MM.1S (cell line): ENCODE results near the gene RBFOX2.
"Not testable (repeated sequence)": the region's sequence is repeated elsewhere in the genome, so short reads cannot be mapped to it uniquely, and the experiment has no call there.

ENCODE experiments used
- DNase-seq: peaks from one replicate; pipeline ENCODE4 v3.0.0-alpha.2; 2015
- H2AFZ ChIP-seq: fragments of 300-600 bp; sonication (generic); 2 replicates; pipeline ENCODE4 v1.6.0; 2016; ENCODE audit warnings: antibody characterized with exemption, low read length
- H3F3A ChIP-seq: fragments of 300-600 bp; sonication (generic); 2 replicates; pipeline ENCODE4 v1.6.1; 2016; ENCODE audit warnings: mild to moderate bottlenecking, antibody characterized with exemption, low read length, moderate library complexity, mixed read lengths; ENCODE audit not compliant: insufficient read depth
- H3K27ac ChIP-seq: fragments of 300-600 bp; sonication (generic); 2 replicates; pipeline ENCODE4 v1.5.1; 2016; ENCODE audit warnings: mild to moderate bottlenecking, low read length
- H3K27me3 ChIP-seq: fragments of 300-600 bp; sonication (generic); replicated peaks from 2 replicates; pipeline ENCODE4 v1.6.0; 2016; ENCODE audit warnings: low read length; ENCODE audit not compliant: insufficient read depth
- H3K36me3 ChIP-seq: fragments of 300-600 bp; sonication (generic); replicated peaks from 2 replicates; pipeline ENCODE4 v1.6.1; 2016; ENCODE audit warnings: mild to moderate bottlenecking, low read length, mixed read lengths; ENCODE audit not compliant: insufficient read depth
- H3K4me1 ChIP-seq: fragments of 300-600 bp; sonication (generic); 2 replicates; pipeline ENCODE4 v1.6.1; 2016; ENCODE audit warnings: low read length, mixed read lengths
- H3K4me2 ChIP-seq: fragments of 300-600 bp; sonication (generic); 2 replicates; pipeline ENCODE4 v1.6.0; 2016; ENCODE audit warnings: low read depth, low read length
- H3K4me3 ChIP-seq: fragments of 300-600 bp; sonication (generic); 2 replicates; pipeline ENCODE4 v1.5.1; 2016; ENCODE audit warnings: low read length, mixed read lengths
- H3K79me2 ChIP-seq: fragments of 300-600 bp; sonication (generic); 2 replicates; pipeline ENCODE4 v1.6.1; 2016; ENCODE audit warnings: mixed run types, low read length, mixed read lengths
- H3K9ac ChIP-seq: fragments of 300-600 bp; sonication (generic); 2 replicates; pipeline ENCODE4 v1.6.1; 2016; ENCODE audit warnings: low read length, mixed read lengths
- H3K9me2 ChIP-seq: fragments of 300-600 bp; sonication (generic); replicated peaks from 2 replicates; pipeline ENCODE4 v1.6.1; 2016; ENCODE audit warnings: mild to moderate bottlenecking, low read length, mixed read lengths; ENCODE audit not compliant: insufficient read depth
- H3K9me3 ChIP-seq: fragments of 300-600 bp; sonication (generic); replicated peaks from 2 replicates; pipeline ENCODE4 v1.6.1; 2016; ENCODE audit warnings: mild to moderate bottlenecking, low read length, mixed read lengths; ENCODE audit not compliant: insufficient read depth
- H4K20me1 ChIP-seq: fragments of 300-600 bp; sonication (generic); 2 replicates; pipeline ENCODE4 v1.6.1; 2016; ENCODE audit warnings: mild to moderate bottlenecking, low read length, moderate library complexity, mixed read lengths; ENCODE audit not compliant: insufficient read depth
- EZH2 ChIP-seq: fragments of 300-600 bp; sonication (generic); optimal IDR thresholded peaks from 2 replicates; pipeline ENCODE3; 2017; ENCODE audit warnings: low read depth, mild to moderate bottlenecking, antibody characterized with exemption, low read length, mixed read lengths
- EZH2phosphoT487 ChIP-seq: fragments of 300-600 bp; sonication (generic); IDR thresholded peaks from 2 replicates; pipeline ENCODE4 v1.6.1; 2018; ENCODE audit warnings: antibody characterized with exemption, low read length
- TF ChIP-seq, protein P1 (sequence below): fragments of 300-600 bp; sonication (generic); IDR thresholded peaks from 2 replicates; pipeline ENCODE4 v1.5.1; 2016; ENCODE audit warnings: antibody characterized with exemption, low read length, mixed read lengths

The RBFOX2 gene

DNA sequence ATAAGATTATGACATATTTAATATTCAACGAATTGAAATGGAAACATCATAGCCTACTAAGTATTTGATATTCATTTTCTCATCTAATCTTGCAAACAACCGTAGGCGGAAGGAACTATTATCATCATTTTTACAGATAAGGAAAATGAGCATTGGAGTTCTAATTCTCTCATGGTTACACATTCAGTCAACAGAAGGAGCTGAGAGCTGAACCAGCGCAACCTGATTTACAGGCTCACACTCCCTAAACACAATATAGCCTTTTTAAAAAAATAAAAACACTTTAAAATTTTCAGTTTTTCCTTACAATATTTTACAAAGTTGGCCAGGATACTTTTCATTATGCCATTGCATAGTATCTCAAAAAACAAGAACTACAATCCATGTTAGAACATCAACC lies 236.1 kb downstream of the RBFOX2 start:
- Histone ChIP-seq H4K20me1 (no peaks in the 10 kb centered on the region), H2AFZ (no peak overlapping the region), H3K4me1 (peaks cover 3% of the 10 kb centered on the region; the same call in 1 of the 2 replicates), H3K27me3 (no peaks in the 10 kb centered on the region), H3K79me2 (peaks cover 3% of the 10 kb centered on the region; the same call in 1 of the 2 replicates), H3K9me2 (no peaks in the 10 kb centered on the region), H3F3A (no peaks in the 10 kb centered on the region), H3K4me3 (no peak overlapping the region), H3K27ac (no peak overlapping the region), H3K4me2 (no peak overlapping the region), H3K36me3 (no peaks in the 10 kb centered on the region), H3K9ac (no peak overlapping the region), H3K9me3 (no peaks in the 10 kb centered on the region)
- TF ChIP-seq EZH2: no peak
- no peak for TF ChIP-seq EZH2phosphoT487
- TF ChIP-seq, protein P1, sequence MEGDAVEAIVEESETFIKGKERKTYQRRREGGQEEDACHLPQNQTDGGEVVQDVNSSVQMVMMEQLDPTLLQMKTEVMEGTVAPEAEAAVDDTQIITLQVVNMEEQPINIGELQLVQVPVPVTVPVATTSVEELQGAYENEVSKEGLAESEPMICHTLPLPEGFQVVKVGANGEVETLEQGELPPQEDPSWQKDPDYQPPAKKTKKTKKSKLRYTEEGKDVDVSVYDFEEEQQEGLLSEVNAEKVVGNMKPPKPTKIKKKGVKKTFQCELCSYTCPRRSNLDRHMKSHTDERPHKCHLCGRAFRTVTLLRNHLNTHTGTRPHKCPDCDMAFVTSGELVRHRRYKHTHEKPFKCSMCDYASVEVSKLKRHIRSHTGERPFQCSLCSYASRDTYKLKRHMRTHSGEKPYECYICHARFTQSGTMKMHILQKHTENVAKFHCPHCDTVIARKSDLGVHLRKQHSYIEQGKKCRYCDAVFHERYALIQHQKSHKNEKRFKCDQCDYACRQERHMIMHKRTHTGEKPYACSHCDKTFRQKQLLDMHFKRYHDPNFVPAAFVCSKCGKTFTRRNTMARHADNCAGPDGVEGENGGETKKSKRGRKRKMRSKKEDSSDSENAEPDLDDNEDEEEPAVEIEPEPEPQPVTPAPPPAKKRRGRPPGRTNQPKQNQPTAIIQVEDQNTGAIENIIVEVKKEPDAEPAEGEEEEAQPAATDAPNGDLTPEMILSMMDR: no peak
- DNase-seq: no peak

GRCh38 chr22:35791788-35792187 lies 236.8 kb downstream of the RBFOX2 start:
- H4K20me1 ChIP-seq, H3K79me2 ChIP-seq, H3K27ac ChIP-seq, H3K9me3 ChIP-seq, H3K9ac ChIP-seq, H3K4me3 ChIP-seq, H2AFZ ChIP-seq, H3F3A ChIP-seq, DNase-seq, H3K36me3 ChIP-seq, H3K27me3 ChIP-seq, H3K4me2 ChIP-seq, H3K9me2 ChIP-seq, H3K4me1 ChIP-seq: not testable (repeated sequence)

GRCh38 chr22:35785181-35785923 lies 243.3 kb downstream of the RBFOX2 start:
- H3K79me2 ChIP-seq: peaks cover 3% of the 10 kb centered on the region
- no peak overlapping the region for H3K27ac ChIP-seq
- H4K20me1 ChIP-seq: no peaks in the 10 kb centered on the region
- H3K9ac ChIP-seq: no peak overlapping the region
- TF ChIP-seq EZH2phosphoT487: no peak
- no peaks in the 10 kb centered on the region for H3K9me2 ChIP-seq
- H3F3A ChIP-seq: no peaks in the 10 kb centered on the region
- DNase-seq: no peak
- H3K27me3 ChIP-seq: no peaks in the 10 kb centered on the region
- H3K36me3 ChIP-seq: peaks cover 4% of the 10 kb centered on the region; the same call in 1 of the 2 replicates
- no peak overlapping the region for H3K4me2 ChIP-seq
- H3K4me1 ChIP-seq: peaks cover 3% of the 10 kb centered on the region; the same call in 1 of the 2 replicates
- H3K9me3 ChIP-seq: no peaks in the 10 kb centered on the region
- H2AFZ ChIP-seq: no peak overlapping the region
- no peak overlapping the region for H3K4me3 ChIP-seq

DNA sequence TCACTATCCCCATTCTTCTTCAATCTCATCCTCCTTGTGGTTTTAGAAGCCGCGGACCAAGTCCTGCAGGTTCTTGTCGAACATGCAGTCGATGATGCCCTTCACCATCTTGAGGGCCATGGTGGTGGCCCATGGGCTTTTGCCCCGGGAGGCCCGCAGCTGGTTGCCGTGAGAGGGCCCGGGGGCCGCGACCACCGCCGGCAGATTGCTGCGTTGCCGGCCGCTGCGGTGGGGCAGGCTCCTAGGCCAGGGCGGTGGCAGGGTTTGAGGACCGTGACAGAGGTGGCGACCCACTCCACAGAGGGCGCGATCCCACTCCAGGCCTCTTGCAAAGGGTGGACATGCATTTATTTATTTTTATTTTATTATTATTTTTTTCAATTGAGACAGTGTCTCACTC lies 244.0 kb downstream of the RBFOX2 start:
- no peaks in the 10 kb centered on the region for H3F3A ChIP-seq
- peaks cover 3% of the 10 kb centered on the region for H3K79me2 ChIP-seq

More for the DNA sequence above, 244.0 kb downstream of the RBFOX2 start:
- TF ChIP-seq EZH2phosphoT487 (no peak), EZH2 (no peak)
- TF ChIP-seq, protein P1: no peak
- Histone ChIP-seq H3K27ac (no peak overlapping the region), H4K20me1 (no peaks in the 10 kb centered on the region), H3K9ac (no peak overlapping the region), H3K4me3 (no peak overlapping the region), H3K9me2 (no peaks in the 10 kb centered on the region), H3K36me3 (peaks cover 4% of the 10 kb centered on the region; the same call in 1 of the 2 replicates), H3K9me3 (no peaks in the 10 kb centered on the region), H3K4me1 (peaks cover 2% of the 10 kb centered on the region; the same call in 1 of the 2 replicates), H2AFZ (no peak overlapping the region), H3K4me2 (no peak overlapping the region), H3K27me3 (no peaks in the 10 kb centered on the region)
- DNase-seq: no peak
